Activated T-helper 1 cell treated with anti-CD3 and anti-CD28 coated beads, Interleukin-12 subunit alpha, Interleukin-12 subunit beta, Interleukin-2, Interleukin-4 antibody, amounts not matched to agents 30 ng/mL and 10 ng/mL and 1 ng/mL, durations not matched to agents 14 hours and 24 hours and 36 hours (primary cell): Measurements from ENCODE around the gene NLN. TPM values are rescaled to one million over a fixed set of nuclear protein-coding genes. Genes with fewer than 3 reads are reported as not detected.
A peak's percentile ranks its signal among the peaks of the same experiment; 100 is the strongest.
"Not testable (repeated sequence)": the region's sequence is repeated elsewhere in the genome, so short reads cannot be mapped to it uniquely, and the experiment has no call there.

Experiments used
- DNase-seq: peaks from one replicate; pipeline ENCODE4 v3.0.0; 2021; ENCODE audit warnings: low spot score
- H3K27ac Mint-ChIP-seq: one replicate; pipeline ENCODE4 v1.8.0; 2021; ENCODE audit warnings: mild to moderate bottlenecking, mixed read lengths
- H3K27me3 Mint-ChIP-seq: one replicate; pipeline ENCODE4 v1.8.0; 2022; ENCODE audit warnings: mild to moderate bottlenecking, moderate library complexity, mixed read lengths; ENCODE audit not compliant: insufficient read depth
- H3K36me3 Mint-ChIP-seq: one replicate; pipeline ENCODE4 v1.8.0; 2021; ENCODE audit warnings: low read depth, mixed read lengths
- H3K4me1 Mint-ChIP-seq: one replicate; pipeline ENCODE4 v1.8.0; 2021; ENCODE audit warnings: low read depth, mixed read lengths
- H3K4me3 Mint-ChIP-seq: one replicate; pipeline ENCODE4 v1.8.0; 2021; ENCODE audit warnings: mild to moderate bottlenecking, moderate library complexity, mixed read lengths
- H3K9me3 Mint-ChIP-seq: one replicate; pipeline ENCODE4 v1.8.0; 2021; ENCODE audit warnings: mixed read lengths
- intact Hi-C: fragments of 100-400 bp; cut with micrococcal nuclease; formaldehyde crosslinking; loops from one replicate; pipeline ENCODE4 v1.15.1; 2024
- total RNA-seq: library from RNA; stranded (reverse); gene quantifications from 2 replicates; pipeline ENCODE4 v1.2.3, GENCODE V29; 2022

Gene NLN
- total RNA-seq, 1 donor from 2014 or later, result 24.4 TPM

DNA sequence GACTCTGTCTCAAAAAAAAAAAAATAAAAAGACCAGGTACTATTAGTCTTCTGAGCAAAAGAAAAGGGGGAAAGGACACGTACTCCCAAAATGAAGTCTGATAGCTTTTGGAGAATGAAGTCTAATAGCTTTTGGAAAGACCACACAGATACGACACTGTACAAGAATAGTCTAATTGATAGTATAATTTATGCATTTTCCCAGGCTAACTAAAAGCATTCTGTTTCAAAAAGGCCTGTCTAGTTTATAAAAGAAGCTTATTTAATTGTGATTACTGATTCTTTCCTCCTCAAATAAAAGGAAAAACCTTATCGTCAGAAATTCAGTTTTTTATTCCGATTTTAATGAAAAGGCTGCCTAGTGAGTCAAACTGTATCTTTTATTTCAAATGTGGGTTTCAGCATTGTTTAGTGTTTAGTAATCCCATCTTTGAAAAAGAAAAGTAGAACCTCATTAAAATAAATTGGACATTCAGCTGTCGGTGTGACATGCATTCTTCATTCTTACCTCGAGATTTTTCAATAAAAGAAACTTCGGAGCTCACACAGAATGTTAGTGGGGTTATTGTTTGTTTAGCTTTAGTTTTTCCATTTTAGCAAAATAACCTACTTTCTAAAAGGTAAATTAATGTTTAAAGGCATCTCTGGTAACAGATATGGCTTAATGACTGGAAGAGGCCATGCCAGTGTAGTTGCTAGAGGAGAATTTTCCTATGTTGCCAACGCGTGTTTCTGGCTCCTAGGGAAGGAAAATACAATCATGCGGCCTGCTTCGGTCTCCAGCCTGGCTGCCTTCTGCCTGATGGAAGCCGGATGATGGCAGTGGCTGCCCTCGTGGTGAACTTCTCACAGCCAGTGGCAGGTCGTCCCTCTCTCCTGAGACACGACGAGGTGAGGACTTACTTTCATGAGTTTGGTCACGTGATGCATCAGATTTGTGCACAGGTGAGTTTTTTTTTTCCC, 70.0 kb downstream of the NLN start:
- H3K4me3 Mint-ChIP-seq, result no peak overlapping the region
- intact Hi-C loops, result no loop called here
- no peak overlapping the region for H3K27ac Mint-ChIP-seq
- no peak for DNase-seq
- H3K36me3 Mint-ChIP-seq, result peaks cover 14% of the 10 kb centered on the region
- H3K9me3 Mint-ChIP-seq, result peaks cover 13% of the 10 kb centered on the region
- H3K27me3 Mint-ChIP-seq, result no peaks in the 10 kb centered on the region
- peaks cover 12% of the 10 kb centered on the region for H3K4me1 Mint-ChIP-seq

DNA sequence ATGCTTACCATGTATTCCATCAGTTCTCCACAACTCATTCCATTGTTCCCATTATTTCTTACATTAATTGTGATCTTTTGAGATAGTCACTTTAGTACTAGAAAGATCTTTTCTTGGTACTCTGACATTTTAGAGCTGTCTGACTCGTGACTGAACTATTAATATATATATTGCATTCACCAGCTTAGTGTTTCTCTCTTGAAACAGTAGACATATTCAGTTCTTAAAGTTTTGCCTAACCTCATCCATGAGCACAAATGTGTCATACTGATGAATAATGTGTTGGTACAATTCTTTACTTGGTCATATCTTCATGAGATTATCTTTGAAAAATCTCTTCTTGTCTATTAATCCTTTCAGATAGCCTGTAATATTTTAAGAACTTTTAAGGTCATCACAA, 74.3 kb downstream of the NLN start:
- no peaks in the 10 kb centered on the region for H3K9me3 Mint-ChIP-seq
- no peaks in the 10 kb centered on the region for H3K27me3 Mint-ChIP-seq
- no peak overlapping the region for H3K27ac Mint-ChIP-seq
- DNase-seq, result no peak
- H3K4me3 Mint-ChIP-seq, result no peak overlapping the region
- H3K36me3 Mint-ChIP-seq, result peaks cover 3% of the 10 kb centered on the region
- H3K4me1 Mint-ChIP-seq, result peaks cover 10% of the 10 kb centered on the region
- intact Hi-C loops, result no loop called here

DNA sequence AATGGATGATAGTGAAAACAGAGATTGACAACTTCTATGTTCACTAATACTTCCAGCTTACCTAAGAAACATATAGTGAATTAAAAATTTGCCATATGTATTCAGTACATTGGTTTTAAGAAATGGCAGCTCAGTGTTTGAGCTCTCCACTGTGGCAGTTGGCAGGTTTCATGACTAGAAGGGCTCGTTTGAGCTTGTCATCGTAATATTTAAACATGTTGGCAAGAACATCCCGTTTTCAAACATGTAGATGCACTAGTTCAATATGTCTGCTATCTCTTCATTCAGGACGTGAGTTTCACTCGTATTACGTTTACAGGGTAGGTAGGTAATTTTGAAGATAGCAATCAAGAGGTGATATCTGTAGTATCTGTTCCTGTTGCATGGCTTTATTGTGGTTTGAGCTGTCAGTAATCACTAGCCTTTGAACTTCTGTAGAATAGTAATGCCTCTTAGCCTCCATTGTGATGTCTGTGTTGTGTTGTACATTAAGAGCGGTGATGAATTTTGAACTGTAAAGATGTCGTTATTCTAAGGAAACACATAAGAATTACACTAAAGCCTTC, 74.8 kb downstream of the NLN start:
- Mint-ChIP-seq H3K9me3 (peaks cover 4% of the 10 kb centered on the region), H3K27ac (no peak overlapping the region), H3K36me3 (peaks cover 8% of the 10 kb centered on the region), H3K4me3 (no peak overlapping the region), H3K27me3 (no peaks in the 10 kb centered on the region), H3K4me1 (peaks cover 15% of the 10 kb centered on the region)
- intact Hi-C loops, result no loop called here
- no peak for DNase-seq

DNA sequence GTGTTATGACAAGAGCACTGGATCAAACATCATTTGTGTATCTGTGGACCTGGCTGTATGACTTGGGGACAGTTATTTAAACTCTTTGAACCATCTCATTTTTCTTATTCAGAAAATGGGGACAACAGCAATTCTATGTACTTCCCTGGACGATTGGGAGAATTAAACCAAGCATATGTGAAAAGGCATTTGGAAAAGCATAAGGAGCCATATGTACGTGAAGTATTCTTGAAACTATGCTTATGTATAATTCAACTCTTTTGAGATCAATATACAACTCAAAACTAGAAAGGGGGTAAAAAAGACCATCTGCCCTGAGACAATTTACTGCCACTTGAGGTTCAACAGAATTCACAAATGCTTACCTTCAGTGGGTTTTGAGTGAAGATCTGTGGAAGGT, 75.5 kb downstream of the NLN start:
- Mint-ChIP-seq H3K36me3 (peaks cover 10% of the 10 kb centered on the region), H3K27me3 (no peaks in the 10 kb centered on the region), H3K9me3 (peaks cover 6% of the 10 kb centered on the region), H3K4me3 (no peak overlapping the region), H3K27ac (no peak overlapping the region), H3K4me1 (peaks cover 18% of the 10 kb centered on the region)
- no peak for DNase-seq
- intact Hi-C loops, result no loop called here

DNA sequence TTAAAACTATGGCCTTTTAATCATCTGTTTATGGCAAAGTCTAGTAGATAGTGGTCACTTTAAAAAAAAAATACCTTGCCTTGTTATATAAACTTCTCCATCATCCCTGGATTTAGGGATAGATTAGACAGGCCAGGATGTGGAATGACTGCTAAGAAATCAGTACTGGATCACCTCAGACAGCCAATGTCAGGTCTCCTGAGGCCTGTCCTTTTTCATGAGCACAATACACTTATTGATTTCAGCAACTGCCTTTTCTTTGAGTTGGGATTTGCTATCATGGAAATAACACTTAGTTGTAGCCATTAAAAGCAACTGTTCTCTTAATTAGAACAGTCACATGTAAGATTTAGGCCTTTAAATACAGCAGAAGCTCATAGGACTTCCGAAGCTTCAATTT, 77.9 kb downstream of the NLN start:
- no peak overlapping the region for H3K27ac Mint-ChIP-seq
- H3K36me3 Mint-ChIP-seq, result peaks cover 15% of the 10 kb centered on the region
- peaks cover 32% of the 10 kb centered on the region for H3K4me1 Mint-ChIP-seq
- no peaks in the 10 kb centered on the region for H3K27me3 Mint-ChIP-seq
- intact Hi-C loops, result no loop called here
- no peak for DNase-seq
- H3K9me3 Mint-ChIP-seq, result peaks cover 6% of the 10 kb centered on the region
- no peak overlapping the region for H3K4me3 Mint-ChIP-seq

DNA sequence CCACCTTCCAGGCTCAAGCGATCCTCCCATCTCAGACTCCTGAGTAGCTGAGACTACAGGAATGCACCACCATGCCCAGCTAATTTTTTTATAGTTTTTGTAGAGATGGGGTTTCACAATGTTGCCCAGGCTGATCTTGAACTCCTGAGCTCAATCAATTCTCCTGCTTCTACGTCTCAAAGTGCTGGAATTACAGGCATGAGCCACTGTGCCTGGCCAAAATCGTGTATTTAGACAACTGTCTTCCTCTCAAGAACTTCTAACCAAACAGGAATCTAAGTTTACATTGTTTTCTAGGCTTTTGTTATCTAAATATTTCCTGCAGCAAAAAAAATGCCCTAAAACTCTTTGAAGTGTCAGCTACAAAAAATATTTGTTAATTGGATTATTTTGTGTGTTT, 78.8 kb downstream of the NLN start:
- Mint-ChIP-seq H3K27me3 (no peaks in the 10 kb centered on the region), H3K27ac (no peak overlapping the region), H3K4me1 (peaks cover 42% of the 10 kb centered on the region), H3K9me3 (peaks cover 6% of the 10 kb centered on the region), H3K4me3 (no peak overlapping the region), H3K36me3 (peaks cover 23% of the 10 kb centered on the region)
- intact Hi-C loops, result no loop called here
- no peak for DNase-seq

DNA sequence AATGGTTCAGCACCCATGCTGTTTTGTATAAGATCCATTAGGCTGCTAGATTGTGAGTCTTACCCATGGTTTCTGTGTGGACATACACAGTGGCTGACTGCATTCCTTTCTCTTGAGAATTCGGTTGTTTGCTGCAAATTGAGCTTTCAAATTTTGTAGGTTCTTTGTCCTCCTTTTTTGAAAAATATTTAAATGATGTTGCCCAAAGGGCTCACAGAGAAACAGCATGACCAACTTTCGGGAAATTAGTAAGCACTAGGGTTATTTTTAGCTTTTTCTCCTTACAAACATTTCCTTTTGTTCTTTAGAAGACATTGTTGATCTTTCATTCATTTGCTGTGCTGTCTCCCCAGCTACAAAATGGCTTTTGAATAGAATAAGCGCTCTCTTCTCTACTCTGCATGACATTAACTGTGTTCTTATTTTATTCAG, 79.4 kb downstream of the NLN start:
- H3K4me1 Mint-ChIP-seq, result peaks cover 45% of the 10 kb centered on the region
- intact Hi-C loops, result no loop called here
- no peaks in the 10 kb centered on the region for H3K27me3 Mint-ChIP-seq
- no peak overlapping the region for H3K4me3 Mint-ChIP-seq
- peaks cover 6% of the 10 kb centered on the region for H3K9me3 Mint-ChIP-seq
- peaks cover 28% of the 10 kb centered on the region for H3K36me3 Mint-ChIP-seq
- H3K27ac Mint-ChIP-seq, result no peak overlapping the region
- no peak for DNase-seq

DNA sequence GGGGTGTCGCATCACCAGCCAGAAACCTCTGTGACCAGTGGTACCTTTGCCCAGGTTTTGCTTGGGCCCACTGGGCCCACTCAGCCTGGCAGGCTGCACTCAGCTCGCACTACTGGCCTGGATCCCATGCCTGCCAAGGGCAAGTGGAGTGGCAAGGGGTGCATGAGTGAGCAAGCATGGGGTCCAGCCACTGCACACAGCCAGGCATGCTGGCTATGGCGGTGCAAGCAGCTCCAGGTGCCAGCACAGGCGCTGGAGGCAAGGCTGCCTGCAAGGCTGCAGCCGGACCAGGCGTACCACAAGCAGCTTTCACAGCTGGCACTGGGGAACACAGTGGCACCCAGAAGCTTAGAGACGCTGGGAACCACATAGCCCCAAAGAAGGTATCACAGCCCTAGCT, 80.1 kb downstream of the NLN start:
- peaks cover 6% of the 10 kb centered on the region for H3K9me3 Mint-ChIP-seq
- intact Hi-C loops, result no loop called here
- H3K36me3 Mint-ChIP-seq, result peaks cover 30% of the 10 kb centered on the region

DNA sequence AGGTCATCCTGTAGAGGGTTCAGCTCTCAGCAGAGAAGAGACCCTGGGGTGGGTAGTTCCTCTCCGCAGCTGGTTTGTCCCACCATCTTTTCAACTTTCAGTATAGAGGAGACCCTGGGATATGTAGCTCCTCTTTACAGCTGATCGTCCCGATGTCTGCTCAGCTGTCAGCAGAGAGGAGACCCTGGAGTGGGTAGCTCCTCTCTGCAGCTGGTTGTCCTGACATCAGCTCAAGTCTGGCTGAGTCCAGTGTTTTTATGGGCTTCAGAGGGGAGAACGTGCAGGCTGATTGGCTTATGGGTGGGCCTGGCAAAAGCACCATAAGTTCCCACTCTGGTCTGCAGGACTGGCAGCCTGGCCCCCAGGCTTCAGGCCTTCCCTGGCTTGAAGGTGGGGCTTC, 80.8 kb downstream of the NLN start:
- Mint-ChIP-seq H3K4me3 (no peak overlapping the region), H3K27ac (no peak overlapping the region), H3K27me3 (no peaks in the 10 kb centered on the region), H3K36me3 (peaks cover 30% of the 10 kb centered on the region), H3K4me1 (peaks cover 39% of the 10 kb centered on the region), H3K9me3 (peaks cover 6% of the 10 kb centered on the region)
- no peak for DNase-seq
- intact Hi-C loops, result no loop called here

More for the DNA sequence above, 80.1 kb downstream of the NLN start:
- Mint-ChIP-seq H3K4me1 (peaks cover 40% of the 10 kb centered on the region), H3K27ac (no peak overlapping the region), H3K4me3 (no peak overlapping the region), H3K27me3 (no peaks in the 10 kb centered on the region)
- DNase-seq, result no peak

DNA sequence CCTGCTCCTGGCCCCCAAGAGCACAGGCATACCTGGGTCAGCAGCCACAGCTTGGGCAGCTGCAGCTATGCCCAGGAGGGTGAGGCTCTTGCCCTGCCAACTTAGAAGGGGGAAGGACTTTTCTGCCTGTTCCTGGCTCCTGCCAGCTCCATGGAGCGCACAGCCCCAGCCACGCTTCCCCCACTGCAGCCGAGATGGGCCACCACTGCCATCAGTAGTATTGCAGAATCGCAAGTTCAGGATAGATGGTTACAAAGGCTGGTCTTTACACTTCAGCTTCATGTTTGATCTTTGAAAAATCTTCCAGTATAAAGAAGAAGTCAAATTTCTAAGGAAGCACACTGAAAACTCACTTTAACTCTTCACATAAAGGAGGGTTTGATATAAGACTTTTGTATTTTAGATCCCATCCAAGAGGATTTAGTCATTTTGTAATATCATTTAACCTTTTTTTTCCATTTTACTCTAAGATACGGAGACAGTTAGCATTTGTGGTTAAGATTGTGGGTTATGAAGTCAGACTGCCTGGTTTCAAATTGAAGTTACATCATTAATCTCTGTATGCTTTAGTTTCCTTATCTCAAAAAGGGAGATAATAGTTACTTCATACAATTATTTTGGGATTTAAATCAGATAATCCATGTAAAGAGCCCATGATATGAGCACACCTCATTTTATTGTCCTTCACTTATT, 81.8 kb downstream of the NLN start:
- no peak for DNase-seq
- H3K27me3 Mint-ChIP-seq, result no peaks in the 10 kb centered on the region
- H3K36me3 Mint-ChIP-seq, result peaks cover 29% of the 10 kb centered on the region
- intact Hi-C loops, result loop anchor here (1.0 to 2.0 kb wide), 4 partner anchors 30 to 121 kb away; partner anchors contain the start of genes NLN and SGTB
- peaks cover 6% of the 10 kb centered on the region for H3K9me3 Mint-ChIP-seq
- H3K4me3 Mint-ChIP-seq, result peak overlapping the region; percentile 55
- peaks cover 39% of the 10 kb centered on the region for H3K4me1 Mint-ChIP-seq
- H3K27ac Mint-ChIP-seq, result peak overlapping the region; percentile 31

DNA sequence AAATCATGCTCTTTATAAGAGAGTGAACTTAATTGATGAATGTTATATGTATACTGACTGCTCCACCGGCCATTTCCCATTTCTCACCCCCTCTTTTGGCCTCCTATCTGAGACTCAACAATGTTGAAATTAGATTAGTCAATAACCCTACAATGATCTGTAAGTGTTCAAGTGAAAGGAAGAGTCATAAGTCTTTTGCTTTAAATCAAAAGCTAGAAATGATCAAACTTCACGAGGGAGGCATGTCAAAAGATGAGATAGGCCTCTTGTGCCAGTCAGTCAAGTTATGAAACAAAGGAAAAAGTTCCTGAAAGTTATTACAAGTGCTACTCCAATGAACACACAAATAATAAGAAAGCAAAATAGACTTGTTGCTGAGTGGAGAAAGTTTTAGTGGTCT, 83.1 kb downstream of the NLN start:
- Mint-ChIP-seq H3K36me3 (peaks cover 33% of the 10 kb centered on the region), H3K4me3 (no peak overlapping the region), H3K9me3 (peaks cover 6% of the 10 kb centered on the region), H3K4me1 (peaks cover 39% of the 10 kb centered on the region), H3K27ac (no peak overlapping the region), H3K27me3 (no peaks in the 10 kb centered on the region)
- no peak for DNase-seq
- intact Hi-C loops, result loop anchor here (1.0 to 2.0 kb wide), 2 partner anchors 40 to 82 kb away; partner anchors contain the start of genes NLN and SGTB

DNA sequence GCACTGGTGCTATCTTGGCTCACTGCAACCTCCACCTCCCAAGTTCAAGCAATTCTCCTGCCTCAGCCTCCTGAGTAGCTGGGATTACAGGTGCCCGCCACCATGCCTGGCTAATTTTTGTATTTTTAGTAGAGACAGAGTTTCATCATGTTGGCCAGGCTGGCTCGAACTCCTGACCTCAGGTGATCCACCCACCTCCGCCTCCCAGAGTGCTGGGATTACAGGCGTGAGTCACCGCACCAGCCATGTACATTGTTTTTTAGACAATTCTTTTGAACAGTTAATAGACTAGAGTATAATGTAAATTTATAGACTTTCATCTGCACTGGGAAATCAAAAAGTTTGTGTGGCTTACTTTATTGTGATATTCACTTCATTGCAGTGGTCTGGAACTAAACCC, 85.5 kb downstream of the NLN start:
- H3K27ac Mint-ChIP-seq, H3K9me3 Mint-ChIP-seq, H3K27me3 Mint-ChIP-seq, H3K4me3 Mint-ChIP-seq, intact Hi-C loops, DNase-seq: not testable (repeated sequence)
- H3K4me1 Mint-ChIP-seq, result peaks cover 31% of the 10 kb centered on the region
- peaks cover 30% of the 10 kb centered on the region for H3K36me3 Mint-ChIP-seq

DNA sequence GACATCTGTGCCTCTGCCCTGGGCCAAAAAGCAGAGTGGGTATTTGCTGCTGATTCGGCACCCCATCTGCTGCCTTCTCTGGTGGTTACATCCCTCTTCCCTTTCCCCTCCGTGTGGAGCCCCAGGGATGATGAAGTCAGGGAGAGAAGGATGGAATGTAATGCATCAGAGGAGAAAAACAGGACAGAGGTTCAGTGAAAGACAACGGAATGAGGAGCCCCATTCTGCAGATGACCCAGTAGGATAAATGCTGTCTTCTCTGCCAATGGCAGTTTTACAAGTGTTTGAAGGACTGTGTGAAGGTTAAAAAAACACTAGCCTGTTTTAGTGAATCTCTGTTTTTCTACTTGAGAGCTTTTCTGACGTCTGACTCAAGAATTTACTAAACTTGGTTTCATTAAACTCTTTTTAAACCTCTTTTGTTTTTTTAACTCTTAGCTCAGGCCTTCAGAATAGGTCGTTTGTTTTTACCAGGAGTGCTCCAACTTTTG, 86.3 kb downstream of the NLN start:
- H3K4me3 Mint-ChIP-seq, result no peak overlapping the region
- peaks cover 39% of the 10 kb centered on the region for H3K4me1 Mint-ChIP-seq
- intact Hi-C loops, result no loop called here
- DNase-seq, result no peak
- no peak overlapping the region for H3K27ac Mint-ChIP-seq
- no peaks in the 10 kb centered on the region for H3K27me3 Mint-ChIP-seq
- H3K36me3 Mint-ChIP-seq, result peaks cover 34% of the 10 kb centered on the region
- no peaks in the 10 kb centered on the region for H3K9me3 Mint-ChIP-seq
